K562 (cell line): Measurements from ENCODE around the gene LGR6. TPM values are rescaled to one million over a fixed set of nuclear protein-coding genes. Genes with fewer than 3 reads are reported as not detected.

Experiments used
- ATAC-seq: fragments of 200-7000 bp; cut with Tn5 transposase; 3 replicates; pipeline ENCODE4 v1.9.1; 2020; ENCODE audit warnings: moderate library complexity
- BruUV-seq: library from RNA; stranded (reverse); fragments of 400-500 nt; replicated peaks from 2 replicates; lab custom pipeline; 2021; lab: Mats Ljungman, UMichigan
- CTCF ChIA-PET: fragments of 300-600 bp; formaldehyde crosslinking; extraction: SDS; loops from one replicate; lab custom pipeline; 2021; ENCODE audit warnings: low intra/inter-chr PET ratio; lab: Yijun Ruan, JAX
- POLR2A ChIA-PET: fragments of 300-600, 350-650 bp; sonication (Branson Sonifier 250); formaldehyde crosslinking; extraction: SDS; loops from one replicate; lab custom pipeline; 2021; ENCODE audit warnings: antibody characterized with exemption, inconsistent platforms; lab: Yijun Ruan, JAX
- DNase-seq, 4 experiments: peaks; one replicate each; pipeline versions ENCODE4 v3.0.0 to v3.0.0-alpha.2; 2011 to 2018; ENCODE audit warnings: low spot score in 3 of 4, mixed read lengths in 3 of 4; ENCODE audit errors: extremely low read depth in 1 of 4
- FAIRE-seq: peaks from 2 replicates; lab custom pipeline; 2011; peaks lifted over from hg19 to GRCh38; lab: Jason Lieb, UNC
- H2AFZ ChIP-seq: 2 replicates; pipeline ENCODE4 v1.6.0; 2011; ENCODE audit warnings: low read depth, low read length, control low read depth, inconsistent platforms
- H3K27ac ChIP-seq: fragments of 200-600 bp; 3 replicates; pipeline ENCODE4 v1.8.0; 2011; ENCODE audit warnings: low read depth, mild to moderate bottlenecking, control low read depth, inconsistent platforms, low read length, moderate library complexity, mixed read lengths; ENCODE audit errors: extremely low read depth
- H3K27me3 ChIP-seq, 2 experiments: fragments of 300-600 bp in 1 of 2; 2 replicates in 1 of 2; 3 replicates in 1 of 2; pipeline versions ENCODE4 v1.6.0 to v1.8.0; 2011; ENCODE audit warnings: inconsistent platforms in 2 of 2, low read length in 2 of 2, mild to moderate bottlenecking in 1 of 2, mixed read lengths in 1 of 2, moderate library complexity in 1 of 2; ENCODE audit not compliant: control insufficient read depth in 2 of 2, insufficient read depth in 2 of 2
- H3K36me3 ChIP-seq: fragments of 300-600 bp; 3 replicates; pipeline ENCODE4 v1.8.0; 2011; ENCODE audit warnings: mild to moderate bottlenecking, low read length, inconsistent platforms; ENCODE audit not compliant: control insufficient read depth, insufficient read depth
- H3K4me1 ChIP-seq, 2 experiments: fragments of 200-600 bp in 1 of 2; replicated peaks in 1 of 2; 2 replicates in 1 of 2; 3 replicates in 1 of 2; pipeline versions ENCODE4 v1.5.1 to v1.8.0; 2011; ENCODE audit warnings: inconsistent platforms in 2 of 2, low read length in 2 of 2, mild to moderate bottlenecking in 1 of 2, mixed read lengths in 1 of 2, moderate library complexity in 1 of 2; ENCODE audit not compliant: control insufficient read depth in 2 of 2, insufficient read depth in 2 of 2
- H3K4me2 ChIP-seq: 2 replicates; pipeline ENCODE4 v1.6.1; 2011; ENCODE audit warnings: low read length, control low read depth, inconsistent platforms, mixed read lengths; ENCODE audit not compliant: insufficient read depth
- H3K4me3 ChIP-seq: fragments of 200-600 bp; sonication (generic), shearing (Covaris generic); 2 replicates; pipeline ENCODE4 v1.5.1; 2016; ENCODE audit warnings: control low read depth, inconsistent platforms
- H3K79me2 ChIP-seq: fragments of 200-600 bp; 3 replicates; pipeline ENCODE4 v1.8.0; 2011; ENCODE audit warnings: low read length, inconsistent platforms; ENCODE audit not compliant: control insufficient read depth, insufficient read depth
- H3K9ac ChIP-seq, 2 experiments: 2 replicates each; pipeline versions ENCODE4 v1.6.0 to v1.6.1; 2011; ENCODE audit warnings: low read depth in 2 of 2, low read length in 2 of 2, control low read depth in 1 of 2, inconsistent platforms in 1 of 2, mild to moderate bottlenecking in 1 of 2, mixed read lengths in 1 of 2; ENCODE audit not compliant: insufficient read depth in 1 of 2
- H3K9me1 ChIP-seq: one replicate; pipeline ENCODE4 v1.6.0; 2011; ENCODE audit warnings: inconsistent platforms, mild to moderate bottlenecking, low read length, moderate library complexity; ENCODE audit not compliant: control insufficient read depth, insufficient read depth
- H3K9me3 ChIP-seq: replicated peaks from 2 replicates; pipeline ENCODE4 v1.5.1; 2011; ENCODE audit warnings: low read depth, low read length, inconsistent platforms; ENCODE audit not compliant: control insufficient read depth, insufficient read depth
- H4K20me1 ChIP-seq: replicated peaks from 2 replicates; pipeline ENCODE4 v1.6.1; 2011; ENCODE audit warnings: low read length, inconsistent platforms, mixed read lengths; ENCODE audit not compliant: control insufficient read depth, insufficient read depth
- ARHGAP35 ChIP-seq: fragments of 450-650 bp; IDR thresholded peaks from 2 replicates; pipeline ENCODE4 v1.6.1; 2018; ENCODE audit not compliant: partially characterized antibody
- ARID2 ChIP-seq: fragments of 450-650 bp; IDR thresholded peaks from 2 replicates; pipeline ENCODE4 v1.6.1; 2017; ENCODE audit warnings: antibody characterized with exemption, mild to moderate bottlenecking
- CREB3 ChIP-seq: fragments of 450-650 bp; conservative IDR thresholded peaks from 2 replicates; pipeline ENCODE4 v1.6.1; 2016; ENCODE audit warnings: missing genetic modification characterization, low read depth, mild to moderate bottlenecking, missing compliant biosample characterization, moderate library complexity
- FOXP4 ChIP-seq: sonication (generic); formaldehyde crosslinking; IDR thresholded peaks from 2 replicates; pipeline ENCODE4 v1.8.0; 2022; ENCODE audit warnings: mild to moderate bottlenecking, missing genetic modification reagents, borderline replicate concordance
- HDAC3 ChIP-seq: fragments of 450-650 bp; IDR thresholded peaks from 2 replicates; pipeline ENCODE4 v1.6.1; 2018; ENCODE audit warnings: borderline replicate concordance, mild to moderate bottlenecking, moderate library complexity; ENCODE audit not compliant: partially characterized antibody
- HOXB6 ChIP-seq: fragments of 250-450 bp; sonication (Bioruptor Pico); IDR thresholded peaks from 2 replicates; pipeline ENCODE4 v1.5.1; 2022; ENCODE audit warnings: mild to moderate bottlenecking, borderline replicate concordance
- HSF4 ChIP-seq: fragments of 250-450 bp; sonication (Bioruptor Pico); IDR thresholded peaks from 2 replicates; pipeline ENCODE4 v2.1.2; 2022; ENCODE audit warnings: mild to moderate bottlenecking, moderate library complexity, borderline replicate concordance
- LARP7 ChIP-seq: fragments of 450-650 bp; IDR thresholded peaks from 2 replicates; pipeline ENCODE4 v1.6.1; 2016
- NFXL1 ChIP-seq: fragments of 450-650 bp; formaldehyde crosslinking; IDR thresholded peaks from 2 replicates; pipeline ENCODE4 v1.4.0; 2021; ENCODE audit warnings: mild to moderate bottlenecking
- RBM22 ChIP-seq: fragments of 200-400 bp; formaldehyde crosslinking; IDR thresholded peaks from 2 replicates; pipeline ENCODE4 v1.6.1; 2018; ENCODE audit warnings: low read length, low read depth; ENCODE audit not compliant: poor library complexity, severe bottlenecking
- TEAD1 ChIP-seq, 2 experiments: fragments of 450-650 bp in 1 of 2; sonication (generic) in 1 of 2; formaldehyde crosslinking; IDR thresholded peaks; 2 replicates each; pipeline versions ENCODE4 v1.4.0 to v1.8.0; 2020 to 2022; ENCODE audit warnings: mild to moderate bottlenecking in 2 of 2, missing genetic modification reagents in 1 of 2
- ZKSCAN3 ChIP-seq: fragments of 250-450 bp; sonication (Bioruptor Pico); IDR thresholded peaks from 2 replicates; pipeline ENCODE4 v1.4.0; 2020
- WGBS: fragments of 100-300 bp; shearing (Covaris generic); methylation state at CpG from one replicate; pipeline ENCODE4 v1.1.6; 2016; ENCODE audit warnings: low coverage, mixed read lengths; ENCODE audit not compliant: insufficient coverage; ENCODE audit errors: missing lambda C conversion rate; 5-methylcytosine and 5-hydroxymethylcytosine counted together
- in situ Hi-C: fragments of 300-500 bp; cut with MboI; formaldehyde crosslinking; loops from 4 replicates; pipeline ENCODE4 v1.15.0; 2018; ENCODE audit warnings: inconsistent platforms, mixed read lengths
- intact Hi-C: fragments of 100-400 bp; cut with micrococcal nuclease; formaldehyde crosslinking; loops from 2 replicates; pipeline ENCODE4 v1.14.2; 2022
- polyA plus RNA-seq, 8 experiments: library from polyadenylated mRNA; depleted of rRNA in 4 of 8; stranded (reverse) in 5 of 8; unstranded in 3 of 8; fragments of >200 nt; fragmentation: Nextera tagmentation in 2 of 8; fragmentation: Illumina TruSeq in 1 of 8; extraction: Ambion mirVana in 2 of 8; extraction: Trizol in 1 of 8; gene quantifications; 2 replicates each; pipeline versions ENCODE4 v1.2.1 to v1.2.3, GENCODE V29; 2011 to 2014; ENCODE audit warnings: inconsistent platforms in 1 of 8, missing spikeins in 1 of 8
- total RNA-seq, 7 experiments: library from RNA; depleted of rRNA in 6 of 7; stranded (reverse); fragments of >200 nt in 6 of 7; fragmentation: Illumina TruSeq in 2 of 7; extraction: Trizol in 2 of 7; gene quantifications; 2 replicates each; pipeline versions ENCODE4 v1.2.1 to v1.2.3, GENCODE V29; 2011 to 2021; ENCODE audit warnings: low replicate concordance in 1 of 7
- TF ChIP-seq, protein P1 (sequence below), 2 experiments: fragments of 200-800 bp in 1 of 2; sonication (Bioruptor generic) in 1 of 2; sonication (generic) in 1 of 2; formaldehyde crosslinking in 1 of 2; IDR thresholded peaks in 1 of 2; conservative IDR thresholded peaks in 1 of 2; 2 replicates each; pipeline versions ENCODE4 v1.5.0 to v1.6.1; 2016 to 2020; ENCODE audit warnings: missing compliant biosample characterization in 1 of 2, missing genetic modification characterization in 1 of 2, missing genetic modification reagents in 1 of 2
- TF ChIP-seq, protein P2 (sequence below): sonication (generic); formaldehyde crosslinking; IDR thresholded peaks from 2 replicates; pipeline ENCODE4 v1.8.0; 2022; ENCODE audit warnings: missing genetic modification reagents, mild to moderate bottlenecking, borderline replicate concordance

LGR6 gene
- total and polyA plus RNA-seq, 9 of the 15 experiments (the other 6 are each of a cell fraction or from before 2014, with no cell fraction given), result 0.01 to 0.54 (median 0.17) TPM; not detected in 1

GRCh38 chr1:202278751-202279150 lies 85.2 kb downstream of the LGR6 start:
- H3K4me3 ChIP-seq, result no peak overlapping the region
- intact Hi-C loops, result no loop called here
- FAIRE-seq, result no peak
- ChIA-PET CTCF (no interaction called here), POLR2A (interaction anchor here (0.7 kb wide), 1 partner anchor 29 kb away, joined by 3 read pairs; no protein-coding TSS in a partner anchor)
- no peak overlapping the region for H2AFZ ChIP-seq
- H3K36me3 ChIP-seq, result no peaks in the 10 kb centered on the region
- H3K9me3 ChIP-seq, result no peaks in the 10 kb centered on the region
- H3K4me2 ChIP-seq, result no peak overlapping the region
- in situ Hi-C loops, result no loop called here
- H3K9me1 ChIP-seq, result no peaks in the 10 kb centered on the region
- no peaks in the 10 kb centered on the region for H3K4me1 ChIP-seq
- no peak overlapping the region for H3K9ac ChIP-seq
- peaks cover 24 to 79% of the 10 kb centered on the region in 2 experiments for H3K27me3 ChIP-seq
- DNase-seq, result no peak
- no peaks in the 10 kb centered on the region for H3K79me2 ChIP-seq
- 0 out of 2 replicates have a peak, but pooled peaks cover 4% of the 10 kb centered on the region for H4K20me1 ChIP-seq
- BruUV-seq, result no TSS peak
- H3K27ac ChIP-seq, result no peak overlapping the region
- 0% methylated on average over 2 of the region's 2 CpGs for WGBS
- no peak for ATAC-seq
- TF ChIP-seq HDAC3 (no peak), LARP7 (no peak), TEAD1 (CRISPR knock-in tag; IDR thresholded peaks at IDR 0.05) (no peak), HOXB6 (CRISPR knock-in tag) (no peak), HSF4 (CRISPR knock-in tag) (no peak), NFXL1 (CRISPR knock-in tag) (no peak), FOXP4 (CRISPR knock-in tag) (no peak), ARID2 (no peak), ZKSCAN3 (CRISPR knock-in tag) (no peak), RBM22 (no peak), ARHGAP35 (no peak), CREB3 (tag) (no peak)
- TF ChIP-seq, protein P1, sequence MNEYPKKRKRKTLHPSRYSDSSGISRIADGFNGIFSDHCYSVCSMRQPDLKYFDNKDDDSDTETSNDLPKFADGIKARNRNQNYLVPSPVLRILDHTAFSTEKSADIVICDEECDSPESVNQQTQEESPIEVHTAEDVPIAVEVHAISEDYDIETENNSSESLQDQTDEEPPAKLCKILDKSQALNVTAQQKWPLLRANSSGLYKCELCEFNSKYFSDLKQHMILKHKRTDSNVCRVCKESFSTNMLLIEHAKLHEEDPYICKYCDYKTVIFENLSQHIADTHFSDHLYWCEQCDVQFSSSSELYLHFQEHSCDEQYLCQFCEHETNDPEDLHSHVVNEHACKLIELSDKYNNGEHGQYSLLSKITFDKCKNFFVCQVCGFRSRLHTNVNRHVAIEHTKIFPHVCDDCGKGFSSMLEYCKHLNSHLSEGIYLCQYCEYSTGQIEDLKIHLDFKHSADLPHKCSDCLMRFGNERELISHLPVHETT (CRISPR knock-in tag; conservative IDR thresholded peaks at IDR 0.05 in 1 of 2, IDR thresholded peaks at IDR 0.05 in 1 of 2), result no peak
- TF ChIP-seq, protein P2, sequence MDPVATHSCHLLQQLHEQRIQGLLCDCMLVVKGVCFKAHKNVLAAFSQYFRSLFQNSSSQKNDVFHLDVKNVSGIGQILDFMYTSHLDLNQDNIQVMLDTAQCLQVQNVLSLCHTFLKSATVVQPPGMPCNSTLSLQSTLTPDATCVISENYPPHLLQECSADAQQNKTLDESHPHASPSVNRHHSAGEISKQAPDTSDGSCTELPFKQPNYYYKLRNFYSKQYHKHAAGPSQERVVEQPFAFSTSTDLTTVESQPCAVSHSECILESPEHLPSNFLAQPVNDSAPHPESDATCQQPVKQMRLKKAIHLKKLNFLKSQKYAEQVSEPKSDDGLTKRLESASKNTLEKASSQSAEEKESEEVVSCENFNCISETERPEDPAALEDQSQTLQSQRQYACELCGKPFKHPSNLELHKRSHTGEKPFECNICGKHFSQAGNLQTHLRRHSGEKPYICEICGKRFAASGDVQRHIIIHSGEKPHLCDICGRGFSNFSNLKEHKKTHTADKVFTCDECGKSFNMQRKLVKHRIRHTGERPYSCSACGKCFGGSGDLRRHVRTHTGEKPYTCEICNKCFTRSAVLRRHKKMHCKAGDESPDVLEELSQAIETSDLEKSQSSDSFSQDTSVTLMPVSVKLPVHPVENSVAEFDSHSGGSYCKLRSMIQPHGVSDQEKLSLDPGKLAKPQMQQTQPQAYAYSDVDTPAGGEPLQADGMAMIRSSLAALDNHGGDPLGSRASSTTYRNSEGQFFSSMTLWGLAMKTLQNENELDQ (CRISPR knock-in tag), result no peak
